CD4-positive, alpha-beta memory T cell (primary cell): Measurements from ENCODE around the gene AP1S1. TPM values are rescaled to one million over a fixed set of nuclear protein-coding genes. Genes with fewer than 3 reads are reported as not detected.

ENCODE experiments used
- CTCF ChIA-PET: fragments of 350-600 bp; sonication (Branson Sonifier 250); formaldehyde crosslinking; loops from one replicate; lab custom pipeline; 2021; ENCODE audit warnings: inconsistent platforms; ENCODE audit not compliant: partially characterized antibody; lab: Charles Lee
- POLR2A ChIA-PET: fragments of 350-600 bp; sonication (Branson Sonifier 250); formaldehyde crosslinking; loops from one replicate; lab custom pipeline; 2021; ENCODE audit not compliant: partially characterized antibody; lab: Charles Lee
- DNase-seq, 5 donors: peaks; one replicate each; pipeline versions ENCODE4 v3.0.0 to v3.0.0-alpha.2; 2020 to 2022; ENCODE audit warnings: mixed read lengths in 1 of 5
- H3K27ac ChIP-seq: one replicate; pipeline ENCODE4 v1.7.0; 2013; ENCODE audit warnings: low read depth, low read length
- H3K27me3 ChIP-seq: 2 replicates; pipeline ENCODE4 v1.7.0; 2013; ENCODE audit warnings: mild to moderate bottlenecking, low read length, moderate library complexity; ENCODE audit not compliant: insufficient read depth
- H3K36me3 ChIP-seq: 2 replicates; pipeline ENCODE4 v1.7.0; 2013; ENCODE audit warnings: mild to moderate bottlenecking, low read length, moderate library complexity; ENCODE audit not compliant: insufficient read depth
- H3K4me1 ChIP-seq: 2 replicates; pipeline ENCODE4 v1.7.0; 2013; ENCODE audit warnings: mild to moderate bottlenecking, low read length, moderate library complexity; ENCODE audit not compliant: insufficient read depth
- H3K4me3 ChIP-seq, 2 donors: one replicate each; pipeline ENCODE4 v1.7.0; 2013; ENCODE audit warnings: low read length in 2 of 2, mild to moderate bottlenecking in 1 of 2
- H3K9me3 ChIP-seq, 2 donors: one replicate each; pipeline ENCODE4 v1.7.0; 2013; ENCODE audit warnings: low read length in 2 of 2, control low read depth in 1 of 2; ENCODE audit not compliant: control insufficient read depth in 1 of 2
- H3K27ac Mint-ChIP-seq, 7 donors: one replicate each; pipeline ENCODE4 v1.8.0; 2020 to 2021; ENCODE audit warnings: mixed read lengths in 7 of 7, mild to moderate bottlenecking in 6 of 7, inconsistent platforms in 3 of 7, moderate library complexity in 3 of 7
- H3K27me3 Mint-ChIP-seq, 2 donors: one replicate each; pipeline ENCODE4 v1.8.0; 2020 to 2021; ENCODE audit warnings: mixed read lengths in 2 of 2
- H3K36me3 Mint-ChIP-seq, 2 donors: one replicate each; pipeline ENCODE4 v1.8.0; 2020 to 2021; ENCODE audit warnings: mixed read lengths in 2 of 2, inconsistent platforms in 1 of 2, mild to moderate bottlenecking in 1 of 2
- H3K4me1 Mint-ChIP-seq, 4 donors: one replicate each; pipeline ENCODE4 v1.8.0; 2020 to 2021; ENCODE audit warnings: mixed read lengths in 4 of 4, mild to moderate bottlenecking in 1 of 4
- H3K4me3 Mint-ChIP-seq, 8 donors: one replicate each; pipeline ENCODE4 v1.8.0; 2020 to 2021; ENCODE audit warnings: mixed read lengths in 8 of 8, mild to moderate bottlenecking in 7 of 8, moderate library complexity in 6 of 8, inconsistent platforms in 3 of 8
- H3K9me3 Mint-ChIP-seq, 8 donors: one replicate each; pipeline ENCODE4 v1.8.0; 2020 to 2021; ENCODE audit warnings: mixed read lengths in 8 of 8, mild to moderate bottlenecking in 5 of 8, inconsistent platforms in 3 of 8, moderate library complexity in 1 of 8
- intact Hi-C: fragments of 100-400 bp; cut with micrococcal nuclease; formaldehyde crosslinking; loops from one replicate; pipeline ENCODE4 v1.15.1; 2023
- microRNA-seq: library from miRNA; unstranded; fragments of <30 nt; microRNA quantifications from one replicate; pipeline ENCODE4 v1.2.0, GENCODE V29; 2021; ENCODE audit warnings: borderline replicate concordance, borderline number of aligned reads, borderline microRNAs expressed, mixed read lengths
- polyA plus RNA-seq, 2 donors: library from polyadenylated mRNA; unstranded; fragments of 300-500 nt; fragmentation: Illumina TruSeq; gene quantifications; one replicate each; pipeline ENCODE4 v1.2.3, GENCODE V29; 2021
- total RNA-seq, 2 experiments: library from RNA; stranded (reverse); gene quantifications; one replicate each; pipeline ENCODE4 v1.2.3, GENCODE V29; 2021

AP1S1 gene
- total and polyA plus RNA-seq, 4 experiments from 2014 or later: 4.2 to 10.8 (median 8.5) TPM

GRCh38 chr7:101206665-101207042 lies 52.4 kb downstream of the AP1S1 start:
- Mint-ChIP-seq H3K27ac (peak overlapping the region in 1 of 7 donors; percentile 37), H3K4me1 (peaks cover 5 to 15% (median 9%) of the 10 kb centered on the region in 4 donors)
- CTCF ChIA-PET: interaction anchor here (1.5 kb wide), 1 partner anchor 62 kb away, joined by 4 read pairs; no protein-coding TSS in a partner anchor

DNA sequence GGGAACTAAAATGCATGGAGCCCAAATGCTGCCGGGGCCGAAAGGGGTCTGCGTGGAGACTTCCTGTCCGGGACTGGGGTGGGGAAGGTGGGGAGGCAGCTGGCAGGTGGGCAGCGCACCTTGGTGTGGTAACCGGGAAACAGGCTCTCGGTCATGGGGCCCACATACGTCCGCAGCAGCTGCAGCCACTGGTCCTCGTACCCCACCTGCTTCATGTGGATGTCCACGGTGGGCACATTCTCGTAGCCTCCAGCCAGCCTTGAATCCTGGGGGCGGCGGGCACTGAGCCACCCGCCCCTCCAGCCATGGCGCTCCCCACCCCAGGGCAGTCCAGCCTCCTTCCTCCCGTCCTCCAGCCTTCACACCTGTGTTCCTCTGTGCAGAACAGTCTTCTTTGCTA lies 53.2 kb downstream of the AP1S1 start:
- Histone ChIP-seq H3K4me3 (no peak overlapping the region), H3K9me3 (no peaks in the 10 kb centered on the region), H3K36me3 (no peaks in the 10 kb centered on the region), H3K4me1 (peaks cover 8% of the 10 kb centered on the region), H3K27ac (no peak overlapping the region), H3K27me3 (no peaks in the 10 kb centered on the region)
- H3K36me3 Mint-ChIP-seq: peaks cover 19 to 32% of the 10 kb centered on the region in 2 donors
- H3K9me3 Mint-ChIP-seq: no peaks in the 10 kb centered on the region
- peaks cover 5 to 13% (median 9%) of the 10 kb centered on the region in 4 donors for H3K4me1 Mint-ChIP-seq
- DNase-seq: no peak
- intact Hi-C loops: no loop called here
- CTCF ChIA-PET: interaction anchor here (1.5 to 2.0 kb wide), 2 partner anchors 15 to 63 kb away, joined by 4 to 8 read pairs; no protein-coding TSS in a partner anchor
- POLR2A ChIA-PET: interaction anchor here (1.6 kb wide), 1 partner anchor 10 kb away, joined by 4 read pairs; the partner anchor contains the start of genes PLOD3 and ZNHIT1
- peak overlapping the region in 1 of 7 donors; percentile 67 for H3K27ac Mint-ChIP-seq
- H3K27me3 Mint-ChIP-seq: peaks cover 3 to 4% of the 10 kb centered on the region in 2 donors
- no peak overlapping the region for H3K4me3 Mint-ChIP-seq

More at GRCh38 chr7:101206665-101207042, 52.4 kb downstream of the AP1S1 start:
- Mint-ChIP-seq H3K9me3 (no peaks in the 10 kb centered on the region), H3K36me3 (peaks cover 19 to 32% of the 10 kb centered on the region in 2 donors), H3K27me3 (peaks cover 3 to 4% of the 10 kb centered on the region in 2 donors), H3K4me3 (no peak overlapping the region)
- no peaks in the 10 kb centered on the region for H3K36me3 ChIP-seq
- H3K4me1 ChIP-seq: peaks cover 8% of the 10 kb centered on the region
- no peak overlapping the region for H3K4me3 ChIP-seq
- no peaks in the 10 kb centered on the region for H3K27me3 ChIP-seq
- DNase-seq: no peak
- intact Hi-C loops: no loop called here
- POLR2A ChIA-PET: interaction anchor here (1.6 kb wide), 1 partner anchor 11 kb away, joined by 4 read pairs; the partner anchor contains the start of genes PLOD3 and ZNHIT1
- H3K27ac ChIP-seq: no peak overlapping the region
- no peaks in the 10 kb centered on the region for H3K9me3 ChIP-seq

- ChIA-PET POLR2A (no interaction called here), CTCF (interaction anchor here (0.7 to 2.0 kb wide), 2 partner anchors 9 to 16 kb away, joined by 3 to 8 read pairs; partner anchors contain the start of gene PLOD3)
- Mint-ChIP-seq H3K4me3 (no peak overlapping the region), H3K27ac (no peak overlapping the region), H3K27me3 (peaks cover 0 to 2% of the 10 kb centered on the region in 2 donors), H3K9me3 (no peaks in the 10 kb centered on the region), H3K4me1 (peaks cover under 1 to 6% (median 3%) of the 10 kb centered on the region in 4 donors), H3K36me3 (peaks cover 19 to 32% of the 10 kb centered on the region in 2 donors)
- Histone ChIP-seq H3K4me3 (no peak overlapping the region), H3K9me3 (no peaks in the 10 kb centered on the region), H3K36me3 (no peaks in the 10 kb centered on the region), H3K27ac (no peak overlapping the region), H3K4me1 (no peaks in the 10 kb centered on the region), H3K27me3 (no peaks in the 10 kb centered on the region)
- intact Hi-C loops: no loop called here
- no peak for DNase-seq
Measured at GRCh38 chr7:101208794-101209193, 54.5 kb downstream of the AP1S1 start.

DNA sequence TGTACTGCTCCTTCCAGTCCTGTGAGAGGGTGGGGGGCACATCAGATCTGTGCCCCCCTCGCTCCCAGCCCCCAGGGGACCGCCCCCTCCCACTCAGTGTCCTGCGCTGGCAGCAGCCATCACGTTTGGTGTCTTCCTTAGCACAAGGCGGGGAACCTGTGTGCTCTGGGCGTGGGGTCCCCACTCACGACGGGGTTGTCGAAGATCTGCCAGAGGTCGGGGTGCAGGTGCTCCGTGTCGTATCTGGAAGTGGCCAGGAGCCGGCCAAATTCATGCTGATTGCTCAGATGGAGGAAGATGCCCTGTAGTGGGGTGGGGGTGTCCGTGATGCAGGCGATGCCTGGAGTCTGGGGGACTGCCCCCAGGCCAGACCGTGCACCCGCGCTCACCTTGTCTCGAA lies 55.9 kb downstream of the AP1S1 start:
- no peak for DNase-seq
- H3K27ac Mint-ChIP-seq: peak overlapping the region in 1 of 7 donors; percentile 6
- Histone ChIP-seq H3K27ac (no peak overlapping the region), H3K27me3 (no peaks in the 10 kb centered on the region), H3K4me3 (no peak overlapping the region), H3K4me1 (no peaks in the 10 kb centered on the region), H3K9me3 (no peaks in the 10 kb centered on the region), H3K36me3 (no peaks in the 10 kb centered on the region)
- no peaks in the 10 kb centered on the region for H3K27me3 Mint-ChIP-seq
- no peak overlapping the region for H3K4me3 Mint-ChIP-seq
- intact Hi-C loops: loop anchor here (10.0 kb wide), 1 partner anchor 45 kb away; the partner anchor contains the start of gene VGF
- peaks cover 19 to 29% of the 10 kb centered on the region in 2 donors for H3K36me3 Mint-ChIP-seq
- ChIA-PET CTCF (no interaction called here), POLR2A (no interaction called here)
- no peaks in the 10 kb centered on the region for H3K9me3 Mint-ChIP-seq
- peaks cover 0 to 2% (median 0%) of the 10 kb centered on the region in 4 donors for H3K4me1 Mint-ChIP-seq

Small RNA genes lying within 50 kb of the gene (microRNA-seq; reads per million reads assigned to microRNA genes)
- not detected for gene MIR4653

Other genes starting within 250 kb of the AP1S1 start
- gene MUC3A, start 204.9 kb upstream of the AP1S1 start, total RNA-seq: not detected
- not detected for gene MUC3A, start 204.9 kb upstream of the AP1S1 start, polyA plus RNA-seq
- not detected for gene MUC12, start 184.9 kb upstream of the AP1S1 start, total RNA-seq
- under 1 TPM in 1 of 2 donors, not detected in 1; 0.45 TPM for gene MUC12, start 184.9 kb upstream of the AP1S1 start, polyA plus RNA-seq
- not detected for gene MUC17, start 134.4 kb upstream of the AP1S1 start, total RNA-seq
- not detected for gene MUC17, start 134.4 kb upstream of the AP1S1 start, polyA plus RNA-seq
- 10 to 100 TPM; 79.4 to 81.1 TPM for gene TRIM56, start 69.0 kb upstream of the AP1S1 start, total RNA-seq
- 10 to 100 TPM in 1 of 2 donors, 1 to 10 TPM in 1; 2.8 to 16.3 TPM for gene TRIM56, start 69.0 kb upstream of the AP1S1 start, polyA plus RNA-seq
- under 1 TPM; 0.11 to 0.20 TPM for gene SERPINE1, start 27.4 kb upstream of the AP1S1 start, total RNA-seq
- not detected for gene SERPINE1, start 27.4 kb upstream of the AP1S1 start, polyA plus RNA-seq
- gene VGF, start 11.1 kb downstream of the AP1S1 start, total RNA-seq: not detected
- gene VGF, start 11.1 kb downstream of the AP1S1 start, polyA plus RNA-seq: not detected
- gene NAT16, start 25.8 kb downstream of the AP1S1 start, total RNA-seq: not detected
- not detected for gene NAT16, start 25.8 kb downstream of the AP1S1 start, polyA plus RNA-seq
- gene MOGAT3, start 46.6 kb downstream of the AP1S1 start, total RNA-seq: not detected
- not detected for gene MOGAT3, start 46.6 kb downstream of the AP1S1 start, polyA plus RNA-seq
- 10 to 100 TPM; 64.0 to 72.4 TPM for gene PLOD3, start 63.1 kb downstream of the AP1S1 start, total RNA-seq
- gene PLOD3, start 63.1 kb downstream of the AP1S1 start, polyA plus RNA-seq: 10 to 100 TPM; 24.6 to 30.4 TPM
- 10 to 100 TPM; 44.6 to 46.0 TPM for gene ZNHIT1, start 63.7 kb downstream of the AP1S1 start, total RNA-seq
- gene ZNHIT1, start 63.7 kb downstream of the AP1S1 start, polyA plus RNA-seq: 10 to 100 TPM; 61.0 to 83.5 TPM
- 10 to 100 TPM; 47.1 to 50.4 TPM for gene CLDN15, start 83.3 kb downstream of the AP1S1 start, total RNA-seq
- gene CLDN15, start 83.3 kb downstream of the AP1S1 start, polyA plus RNA-seq: under 1 TPM; 0.36 to 0.99 TPM
- 100 to 1,000 TPM; 100 to 104 TPM for gene FIS1, start 90.6 kb downstream of the AP1S1 start, total RNA-seq
- 100 to 1,000 TPM; 186 to 198 TPM for gene FIS1, start 90.6 kb downstream of the AP1S1 start, polyA plus RNA-seq
- gene IFT22, start 167.3 kb downstream of the AP1S1 start, total RNA-seq: 1 to 10 TPM; 2.6 TPM
- gene IFT22, start 167.3 kb downstream of the AP1S1 start, polyA plus RNA-seq: 1 to 10 TPM; 6.3 to 6.7 TPM
- not detected for gene COL26A1, start 208.4 kb downstream of the AP1S1 start, total RNA-seq
- gene COL26A1, start 208.4 kb downstream of the AP1S1 start, polyA plus RNA-seq: not detected